Erythroblast (primary cell): Measurements from ENCODE around the gene ZNF319.

Source experiments
- GATA1 ChIP-seq: IDR thresholded peaks from 2 replicates; pipeline ENCODE4 v1.6.1; 2011; ENCODE audit warnings: low read depth, mild to moderate bottlenecking, control low read depth, low read length, moderate library complexity
- POLR2A ChIP-seq: IDR thresholded peaks from 2 replicates; pipeline ENCODE4 v1.6.1; 2011; ENCODE audit warnings: mild to moderate bottlenecking, low read length

DNA sequence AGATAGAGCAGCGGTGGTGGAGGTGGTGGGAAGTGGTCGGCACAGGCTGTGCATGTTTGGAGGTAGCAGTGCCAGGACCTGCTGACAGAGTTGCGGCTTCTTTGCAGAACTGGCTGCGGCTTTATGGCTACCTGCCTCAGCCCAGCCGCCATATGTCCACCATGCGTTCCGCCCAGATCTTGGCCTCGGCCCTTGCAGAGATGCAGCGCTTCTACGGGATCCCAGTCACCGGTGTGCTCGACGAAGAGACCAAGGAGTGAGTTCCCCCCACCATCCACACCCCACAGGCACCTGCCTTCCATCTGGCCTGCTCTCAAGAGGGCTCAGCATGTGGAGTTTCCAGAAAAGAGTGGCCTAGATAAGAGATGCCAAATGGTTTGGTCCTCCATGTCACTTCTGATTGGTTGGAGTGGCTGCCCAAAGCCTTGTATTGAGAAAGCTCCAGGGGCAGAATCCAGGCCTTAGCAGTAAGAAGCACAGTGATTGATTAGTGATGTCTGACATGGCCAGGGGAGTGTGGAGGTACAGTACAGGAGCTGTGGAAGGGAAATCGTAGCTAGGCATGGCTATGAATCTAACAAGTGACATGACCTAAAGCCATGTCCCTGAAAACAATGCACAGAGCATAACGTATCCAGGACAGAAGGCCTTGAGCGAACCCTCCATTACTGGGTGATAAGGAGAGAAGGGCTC, 37.0 kb upstream of the ZNF319 start:
- no peak for TF ChIP-seq POLR2A
- no peak for TF ChIP-seq GATA1
